Liver (tissue), 9 donors: Measurements from ENCODE around the gene MYCBPAP. TPM values are rescaled to one million over a fixed set of nuclear protein-coding genes. Genes with fewer than 3 reads are reported as not detected.

ENCODE experiments used
- DNase-seq: peaks from one replicate; pipeline ENCODE4 v3.0.0-alpha.2; 2017; ENCODE audit warnings: low spot score
- H3K27ac ChIP-seq, 2 donors: one replicate each; pipeline ENCODE4 v1.7.0; 2013; ENCODE audit warnings: inconsistent platforms in 2 of 2, low read length in 2 of 2, control low read depth in 1 of 2, low read depth in 1 of 2, mild to moderate bottlenecking in 1 of 2
- H3K27me3 ChIP-seq, 4 donors: one replicate each; pipeline versions ENCODE4 v1.6.1 to v1.7.0; 2013; ENCODE audit warnings: low read length in 3 of 4, inconsistent platforms in 1 of 4, mild to moderate bottlenecking in 1 of 4, moderate library complexity in 1 of 4; ENCODE audit not compliant: control insufficient read depth in 4 of 4, insufficient read depth in 4 of 4
- H3K36me3 ChIP-seq, 4 donors: one replicate each; pipeline versions ENCODE4 v1.6.1 to v1.7.0; 2013; ENCODE audit warnings: low read length in 3 of 4, mild to moderate bottlenecking in 3 of 4, low read depth in 1 of 4, moderate library complexity in 1 of 4; ENCODE audit not compliant: control insufficient read depth in 4 of 4, insufficient read depth in 3 of 4
- H3K4me1 ChIP-seq, 4 donors: one replicate each; pipeline versions ENCODE4 v1.6.1 to v1.7.0; 2013; ENCODE audit warnings: low read length in 3 of 4, mild to moderate bottlenecking in 3 of 4, moderate library complexity in 1 of 4; ENCODE audit not compliant: control insufficient read depth in 4 of 4, insufficient read depth in 4 of 4
- H3K4me3 ChIP-seq, 3 donors: one replicate each; pipeline versions ENCODE4 v1.6.1 to v1.7.0; 2013; ENCODE audit warnings: low read length in 3 of 3, control low read depth in 1 of 3, low read depth in 1 of 3, mild to moderate bottlenecking in 1 of 3
- H3K9ac ChIP-seq, 2 donors: one replicate each; pipeline ENCODE4 v1.7.0; 2013; ENCODE audit warnings: low read length in 2 of 2, mild to moderate bottlenecking in 2 of 2, moderate library complexity in 2 of 2, control low read depth in 1 of 2, low read depth in 1 of 2
- H3K9me3 ChIP-seq, 4 donors: one replicate each; pipeline versions ENCODE4 v1.6.1 to v1.7.0; 2013; ENCODE audit warnings: low read length in 3 of 4; ENCODE audit not compliant: control insufficient read depth in 4 of 4
- EGR1 ChIP-seq, 2 donors: IDR thresholded peaks; 2 replicates each; pipeline ENCODE4 v1.6.1; 2016 to 2018; ENCODE audit warnings: antibody characterized with exemption in 2 of 2, low read depth in 2 of 2
- FOXA2 ChIP-seq: IDR thresholded peaks from 2 replicates; pipeline ENCODE4 v1.6.1; 2016; ENCODE audit warnings: antibody characterized with exemption
- HNF4A ChIP-seq, 2 donors: conservative IDR thresholded peaks; 2 replicates each; pipeline ENCODE4 v1.6.1; 2016; ENCODE audit warnings: antibody characterized with exemption in 2 of 2, mild to moderate bottlenecking in 2 of 2
- JUND ChIP-seq, 2 donors: IDR thresholded peaks; 2 replicates each; pipeline ENCODE4 v1.6.1; 2016; ENCODE audit warnings: antibody characterized with exemption in 2 of 2
- MAX ChIP-seq: IDR thresholded peaks from 2 replicates; pipeline ENCODE4 v1.6.1; 2016; ENCODE audit warnings: antibody characterized with exemption
- REST ChIP-seq: IDR thresholded peaks from 2 replicates; pipeline ENCODE4 v1.6.1; 2016; ENCODE audit warnings: antibody characterized with exemption, mild to moderate bottlenecking
- RXRA ChIP-seq, 2 donors: IDR thresholded peaks; 2 replicates each; pipeline ENCODE4 v1.6.1; 2017 to 2018; ENCODE audit warnings: antibody characterized with exemption in 2 of 2, mild to moderate bottlenecking in 1 of 2
- YY1 ChIP-seq: IDR thresholded peaks from 2 replicates; pipeline ENCODE4 v1.6.1; 2016; ENCODE audit warnings: antibody characterized with exemption, mild to moderate bottlenecking
- ZBTB33 ChIP-seq: IDR thresholded peaks from 2 replicates; pipeline ENCODE4 v1.6.1; 2016; ENCODE audit warnings: antibody characterized with exemption
- WGBS: extraction: QIAGEN DNeasy Blood & Tissue Kit; methylation state at CpG from one replicate; pipeline ENCODE4 v1.1.7; 2013; 5-methylcytosine and 5-hydroxymethylcytosine counted together
- polyA plus RNA-seq, 2 donors: library from polyadenylated mRNA; stranded (reverse) in 1 of 2; unstranded in 1 of 2; fragments of 200-250 nt in 1 of 2; fragments of >200 nt in 1 of 2; fragmentation: Nextera tagmentation in 1 of 2; extraction: Ambion mirVana in 1 of 2; gene quantifications; one replicate each; pipeline versions ENCODE4 v1.2.1 to v1.2.3, GENCODE V29; 2013 to 2015
- total RNA-seq, 2 donors: library from RNA; depleted of rRNA; stranded (reverse); fragments of >200 nt; gene quantifications; one replicate each; pipeline ENCODE4 v1.2.3, GENCODE V29; 2014
- donor health status: healthy.
- donor health status: healthy.
- donor health status: healthy.
- donor health status: healthy.
- donor health status: healthy.

Gene MYCBPAP
- total and polyA plus RNA-seq, 4 donors = 0.23 to 0.25 TPM; not detected in 2

- peak within 1 kb of the TSS in 1 of 3 donors; percentile 18 for H3K4me3 ChIP-seq
- peaks cover 0 to 8% (median under 1%) of the 10 kb centered on the region in 4 donors for H3K36me3 ChIP-seq
- 42% methylated on average over 71 of the region's 71 CpGs for WGBS
- TF ChIP-seq YY1 = no peak
- peak in 1 of 2 donors; percentile 29 for TF ChIP-seq RXRA (IDR thresholded peaks at IDR 0.05)
- DNase-seq = no peak
- no peaks in the 10 kb centered on the region for H3K27me3 ChIP-seq
- no peak within 1 kb of the TSS for H3K9ac ChIP-seq
- no peak within 1 kb of the TSS for H3K27ac ChIP-seq
- peaks cover 23 to 75% (median 54%) of the 10 kb centered on the region in 4 donors for H3K4me1 ChIP-seq
- H3K9me3 ChIP-seq = no peaks in the 10 kb centered on the region
These were observed 39.7 kb upstream of the MYCBPAP start, which contains the start of gene CHAD for GRCh38 chr17:50468304-50469207. CHAD (minus strand) TSS chr17:50468880; CDS start chr17:50468813, 67 bp downstream.

- Histone ChIP-seq H3K9ac (no peak overlapping the region), H3K4me3 (no peak overlapping the region)
These were observed 39.0 kb upstream of the MYCBPAP start for GRCh38 chr17:50469208-50469605.

More at GRCh38 chr17:50469208-50469605, 39.0 kb upstream of the MYCBPAP start:
- Histone ChIP-seq H3K27ac (no peak overlapping the region), H3K36me3 (peaks cover 0 to 7% (median 3%) of the 10 kb centered on the region in 4 donors), H3K9me3 (no peaks in the 10 kb centered on the region), H3K27me3 (no peaks in the 10 kb centered on the region), H3K4me1 (peaks cover 23 to 77% (median 57%) of the 10 kb centered on the region in 4 donors)
- 51% methylated on average over 37 of the region's 37 CpGs for WGBS
- no peak for TF ChIP-seq JUND (IDR thresholded peaks at IDR 0.05)
- TF ChIP-seq HNF4A (conservative IDR thresholded peaks at IDR 0.05) = no peak
- no peak for TF ChIP-seq FOXA2
- TF ChIP-seq MAX = no peak
- TF ChIP-seq EGR1 (IDR thresholded peaks at IDR 0.05; ENCODE audit: low read depth in 2 of 2) = no peak
- TF ChIP-seq REST = no peak
- no peak for TF ChIP-seq RXRA (IDR thresholded peaks at IDR 0.05)
- TF ChIP-seq ZBTB33 = no peak
- no peak for DNase-seq
